K562 (cell line): ENCODE results near the gene NME7. TPM values are rescaled to one million over a fixed set of nuclear protein-coding genes. Genes with fewer than 3 reads are reported as not detected.

Experiments
- ATAC-seq: fragments of 200-7000 bp; cut with Tn5 transposase; 3 replicates; pipeline ENCODE4 v1.9.1; 2020; ENCODE audit warnings: moderate library complexity
- BruUV-seq: library from RNA; stranded (reverse); fragments of 400-500 nt; replicated peaks from 2 replicates; lab custom pipeline; 2021; lab: Mats Ljungman, UMichigan
- CTCF ChIA-PET: fragments of 300-600 bp; formaldehyde crosslinking; extraction: SDS; loops from one replicate; lab custom pipeline; 2021; ENCODE audit warnings: low intra/inter-chr PET ratio; lab: Yijun Ruan, JAX
- POLR2A ChIA-PET: fragments of 300-600, 350-650 bp; sonication (Branson Sonifier 250); formaldehyde crosslinking; extraction: SDS; loops from one replicate; lab custom pipeline; 2021; ENCODE audit warnings: antibody characterized with exemption, inconsistent platforms; lab: Yijun Ruan, JAX
- DNase-seq, 4 experiments: peaks; one replicate each; pipeline versions ENCODE4 v3.0.0 to v3.0.0-alpha.2; 2011 to 2018; ENCODE audit warnings: low spot score in 3 of 4, mixed read lengths in 3 of 4; ENCODE audit errors: extremely low read depth in 1 of 4
- FAIRE-seq: peaks from 2 replicates; lab custom pipeline; 2011; peaks lifted over from hg19 to GRCh38; lab: Jason Lieb, UNC
- H2AFZ ChIP-seq: 2 replicates; pipeline ENCODE4 v1.6.0; 2011; ENCODE audit warnings: low read depth, low read length, control low read depth, inconsistent platforms
- H3K27ac ChIP-seq: fragments of 200-600 bp; 3 replicates; pipeline ENCODE4 v1.8.0; 2011; ENCODE audit warnings: low read depth, mild to moderate bottlenecking, control low read depth, inconsistent platforms, low read length, moderate library complexity, mixed read lengths; ENCODE audit errors: extremely low read depth
- H3K27me3 ChIP-seq, 2 experiments: fragments of 300-600 bp in 1 of 2; 2 replicates in 1 of 2; 3 replicates in 1 of 2; pipeline versions ENCODE4 v1.6.0 to v1.8.0; 2011; ENCODE audit warnings: inconsistent platforms in 2 of 2, low read length in 2 of 2, mild to moderate bottlenecking in 1 of 2, mixed read lengths in 1 of 2, moderate library complexity in 1 of 2; ENCODE audit not compliant: control insufficient read depth in 2 of 2, insufficient read depth in 2 of 2
- H3K36me3 ChIP-seq: fragments of 300-600 bp; 3 replicates; pipeline ENCODE4 v1.8.0; 2011; ENCODE audit warnings: mild to moderate bottlenecking, low read length, inconsistent platforms; ENCODE audit not compliant: control insufficient read depth, insufficient read depth
- H3K4me1 ChIP-seq, 2 experiments: fragments of 200-600 bp in 1 of 2; replicated peaks in 1 of 2; 2 replicates in 1 of 2; 3 replicates in 1 of 2; pipeline versions ENCODE4 v1.5.1 to v1.8.0; 2011; ENCODE audit warnings: inconsistent platforms in 2 of 2, low read length in 2 of 2, mild to moderate bottlenecking in 1 of 2, mixed read lengths in 1 of 2, moderate library complexity in 1 of 2; ENCODE audit not compliant: control insufficient read depth in 2 of 2, insufficient read depth in 2 of 2
- H3K4me2 ChIP-seq: 2 replicates; pipeline ENCODE4 v1.6.1; 2011; ENCODE audit warnings: low read length, control low read depth, inconsistent platforms, mixed read lengths; ENCODE audit not compliant: insufficient read depth
- H3K4me3 ChIP-seq: fragments of 200-600 bp; sonication (generic), shearing (Covaris generic); 2 replicates; pipeline ENCODE4 v1.5.1; 2016; ENCODE audit warnings: control low read depth, inconsistent platforms
- H3K79me2 ChIP-seq: fragments of 200-600 bp; 3 replicates; pipeline ENCODE4 v1.8.0; 2011; ENCODE audit warnings: low read length, inconsistent platforms; ENCODE audit not compliant: control insufficient read depth, insufficient read depth
- H3K9ac ChIP-seq, 2 experiments: 2 replicates each; pipeline versions ENCODE4 v1.6.0 to v1.6.1; 2011; ENCODE audit warnings: low read depth in 2 of 2, low read length in 2 of 2, control low read depth in 1 of 2, inconsistent platforms in 1 of 2, mild to moderate bottlenecking in 1 of 2, mixed read lengths in 1 of 2; ENCODE audit not compliant: insufficient read depth in 1 of 2
- H3K9me1 ChIP-seq: one replicate; pipeline ENCODE4 v1.6.0; 2011; ENCODE audit warnings: inconsistent platforms, mild to moderate bottlenecking, low read length, moderate library complexity; ENCODE audit not compliant: control insufficient read depth, insufficient read depth
- H3K9me3 ChIP-seq: replicated peaks from 2 replicates; pipeline ENCODE4 v1.5.1; 2011; ENCODE audit warnings: low read depth, low read length, inconsistent platforms; ENCODE audit not compliant: control insufficient read depth, insufficient read depth
- H4K20me1 ChIP-seq: replicated peaks from 2 replicates; pipeline ENCODE4 v1.6.1; 2011; ENCODE audit warnings: low read length, inconsistent platforms, mixed read lengths; ENCODE audit not compliant: control insufficient read depth, insufficient read depth
- ARID3A ChIP-seq: IDR thresholded peaks from 2 replicates; pipeline ENCODE4 v1.6.1; 2012; ENCODE audit warnings: low read depth, low read length, improper control_type of control experiment, borderline replicate concordance
- UBTF ChIP-seq, 2 experiments: IDR thresholded peaks; 2 replicates each; pipeline ENCODE4 v1.6.1; 2012; ENCODE audit warnings: improper control_type of control experiment in 2 of 2, low read depth in 2 of 2, low read length in 2 of 2, borderline replicate concordance in 1 of 2
- YY1 ChIP-seq, 3 experiments: IDR thresholded peaks; 2 replicates each; pipeline ENCODE4 v1.6.1; 2011; ENCODE audit warnings: low read length in 2 of 3, mild to moderate bottlenecking in 2 of 3, moderate library complexity in 2 of 3, borderline replicate concordance in 1 of 3, control low read depth in 1 of 3, low read depth in 1 of 3; ENCODE audit not compliant: insufficient read depth in 3 of 3, insufficient replicate concordance in 2 of 3, control insufficient read depth in 1 of 3, insufficient read length in 1 of 3; ENCODE audit errors: extremely low read depth in 1 of 3
- ZNF143 ChIP-seq: sonication (generic); formaldehyde crosslinking; IDR thresholded peaks from 2 replicates; pipeline ENCODE4 v1.9.0; 2022; ENCODE audit warnings: mild to moderate bottlenecking, missing genetic modification reagents
- WGBS: fragments of 100-300 bp; shearing (Covaris generic); methylation state at CpG from one replicate; pipeline ENCODE4 v1.1.6; 2016; ENCODE audit warnings: low coverage, mixed read lengths; ENCODE audit not compliant: insufficient coverage; ENCODE audit errors: missing lambda C conversion rate; 5-methylcytosine and 5-hydroxymethylcytosine counted together
- in situ Hi-C: fragments of 300-500 bp; cut with MboI; formaldehyde crosslinking; loops from 4 replicates; pipeline ENCODE4 v1.15.0; 2018; ENCODE audit warnings: inconsistent platforms, mixed read lengths
- intact Hi-C: fragments of 100-400 bp; cut with micrococcal nuclease; formaldehyde crosslinking; loops from 2 replicates; pipeline ENCODE4 v1.14.2; 2022
- polyA plus RNA-seq, 8 experiments: library from polyadenylated mRNA; depleted of rRNA in 4 of 8; stranded (reverse) in 5 of 8; unstranded in 3 of 8; fragments of >200 nt; fragmentation: Nextera tagmentation in 2 of 8; fragmentation: Illumina TruSeq in 1 of 8; extraction: Ambion mirVana in 2 of 8; extraction: Trizol in 1 of 8; gene quantifications; 2 replicates each; pipeline versions ENCODE4 v1.2.1 to v1.2.3, GENCODE V29; 2011 to 2014; ENCODE audit warnings: inconsistent platforms in 1 of 8, missing spikeins in 1 of 8
- total RNA-seq, 7 experiments: library from RNA; depleted of rRNA in 6 of 7; stranded (reverse); fragments of >200 nt in 6 of 7; fragmentation: Illumina TruSeq in 2 of 7; extraction: Trizol in 2 of 7; gene quantifications; 2 replicates each; pipeline versions ENCODE4 v1.2.1 to v1.2.3, GENCODE V29; 2011 to 2021; ENCODE audit warnings: low replicate concordance in 1 of 7

Gene NME7
- total and polyA plus RNA-seq, 9 of the 15 experiments (the other 6 are each of a cell fraction or from before 2014, with no cell fraction given), result 7.9 to 43.2 (median 23.9) TPM

- no peak for ATAC-seq
- no peaks in the 10 kb centered on the region for H3K9me1 ChIP-seq
- CTCF ChIA-PET, result no interaction called here
- H2AFZ ChIP-seq, result no peak overlapping the region
- no peaks in the 10 kb centered on the region for H3K79me2 ChIP-seq
- no peak for TF ChIP-seq ZNF143 (CRISPR knock-in tag)
- TF ChIP-seq YY1 (IDR thresholded peaks at IDR 0.05; ENCODE audit: borderline replicate concordance in 1 of 3, control insufficient read depth in 1 of 3, extremely low read depth in 1 of 3, insufficient read depth in 3 of 3, insufficient read length in 1 of 3, insufficient replicate concordance in 2 of 3, low read depth in 1 of 3, low read length in 2 of 3), result peak in 1 of 3 experiments; percentile 27
- TF ChIP-seq, all 486 proteins: peak for 1
- Histone ChIP-seq H3K9ac (no peak overlapping the region), H4K20me1 (no peaks in the 10 kb centered on the region), H3K27me3 (no peaks in the 10 kb centered on the region), H3K36me3 (no peaks in the 10 kb centered on the region), H3K9me3 (no peaks in the 10 kb centered on the region), H3K4me3 (no peak overlapping the region), H3K27ac (no peak overlapping the region), H3K4me2 (no peak overlapping the region), H3K4me1 (peaks cover 0 to 5% of the 10 kb centered on the region in 2 experiments; a peak in 2 of 5 replicates)
- DNase-seq (no peak), FAIRE-seq (no peak)
- BruUV-seq, result no TSS peak
- POLR2A ChIA-PET, result interaction anchor here (0.5 to 1.1 kb wide), 2 partner anchors 9 to 503 kb away, joined by 3 read pairs; no protein-coding TSS in a partner anchor
- WGBS, result 65% methylated on average over 14 of the region's 14 CpGs
- in situ Hi-C loops (no loop called here), intact Hi-C loops (no loop called here)
Measured at GRCh38 chr1:169115891-169116585, 251.6 kb downstream of the NME7 start.

- no TSS peak for BruUV-seq
- H3K79me2 ChIP-seq, result no peaks in the 10 kb centered on the region
- no peaks in the 10 kb centered on the region for H3K9me1 ChIP-seq
- no peaks in the 10 kb centered on the region for H4K20me1 ChIP-seq
- peak; percentile 44 for FAIRE-seq
- no peaks in the 10 kb centered on the region for H3K36me3 ChIP-seq
- CTCF ChIA-PET, result no interaction called here
- POLR2A ChIA-PET, result no interaction called here
- peak overlapping the region; percentile 14; the same call in 1 of the 2 replicates for H3K4me3 ChIP-seq
- peak; percentile 83 for ATAC-seq
- H3K4me2 ChIP-seq, result peak overlapping the region; percentile 55
- H3K27me3 ChIP-seq, result no peaks in the 10 kb centered on the region
- peaks cover 0 to 5% of the 10 kb centered on the region in 2 experiments; a peak in 1 of 5 replicates for H3K4me1 ChIP-seq
- H3K27ac ChIP-seq, result peak overlapping the region; percentile 25; the same call in 1 of the 3 replicates
- H2AFZ ChIP-seq, result peak overlapping the region; percentile 64
- no peak for DNase-seq
- peak overlapping the region in 1 of 2 experiments; percentile 36; a peak in 1 of 4 replicates for H3K9ac ChIP-seq
- 46% methylated on average over 4 of the region's 4 CpGs for WGBS
- intact Hi-C loops (no loop called here), in situ Hi-C loops (no loop called here)
- no peaks in the 10 kb centered on the region for H3K9me3 ChIP-seq
- TF ChIP-seq ARID3A (peak; percentile 69; the same call in 1 of the 2 replicates), UBTF (IDR thresholded peaks at IDR 0.05; ENCODE audit: borderline replicate concordance in 1 of 2, low read depth in 2 of 2, low read length in 2 of 2) (no peak)
Measured at GRCh38 chr1:169113613-169114119, 253.9 kb downstream of the NME7 start.
